Vagina (tissue), 2 donors: ENCODE measurements around the gene CRY1. TPM values are rescaled to one million over a fixed set of nuclear protein-coding genes. Genes with fewer than 3 reads are reported as not detected.

Experiments
- DNase-seq, 2 donors: peaks; one replicate each; pipeline ENCODE4 v3.0.0-alpha.2; 2017; ENCODE audit errors: extremely low spot score in 2 of 2
- H3K27ac ChIP-seq: fragments of 200-600 bp; sonication (generic); one replicate; pipeline ENCODE4 v1.5.1; 2019
- H3K27me3 ChIP-seq: fragments of 200-600 bp; sonication (generic); one replicate; pipeline ENCODE4 v1.5.1; 2019
- H3K36me3 ChIP-seq, 2 donors: fragments of 200-600 bp; sonication (generic); one replicate each; pipeline ENCODE4 v1.5.1; 2017 to 2019
- H3K4me1 ChIP-seq: fragments of 200-600 bp; sonication (generic); one replicate; pipeline ENCODE4 v1.5.1; 2019
- H3K4me3 ChIP-seq, 2 donors: fragments of 200-600 bp; sonication (generic); 1 replicate in 1 of 2; 2 replicates in 1 of 2; pipeline ENCODE4 v1.5.1; 2016 to 2019
- H3K9me3 ChIP-seq: fragments of 200-600 bp; sonication (generic); one replicate; pipeline ENCODE4 v1.5.1; 2019
- CTCF ChIP-seq, 3 experiments: fragments of 450-650 bp in 2 of 3; fragments of 200-600 bp in 1 of 3; sonication (generic) in 1 of 3; IDR thresholded peaks; one replicate each; pipeline ENCODE4 v1.5.1; 2017 to 2019; ENCODE audit warnings: antibody characterized with exemption in 3 of 3, mild to moderate bottlenecking in 2 of 3, moderate library complexity in 2 of 3
- POLR2A ChIP-seq, 2 donors: fragments of 450-650 bp; IDR thresholded peaks; one replicate each; pipeline ENCODE4 v1.6.1; 2017; ENCODE audit warnings: antibody characterized with exemption in 2 of 2, mild to moderate bottlenecking in 2 of 2, moderate library complexity in 2 of 2
- POLR2AphosphoS5 ChIP-seq, 2 donors: sonication (generic); formaldehyde crosslinking; IDR thresholded peaks; one replicate each; pipeline ENCODE4 v1.9.0; 2017; ENCODE audit warnings: antibody characterized with exemption in 2 of 2, mild to moderate bottlenecking in 2 of 2, low read depth in 1 of 2; ENCODE audit not compliant: insufficient read depth in 1 of 2
- intact Hi-C: fragments of 100-400 bp; cut with DNase I; formaldehyde crosslinking; loops from one replicate; pipeline ENCODE4 v1.15.1; 2023
- total RNA-seq: library from RNA; depleted of rRNA; stranded (reverse); fragments of >200 nt; gene quantifications from one replicate; pipeline ENCODE4 v1.2.3, GENCODE V29; 2016

CRY1 gene
- total RNA-seq, 1 donor from 2014 or later, result 18.7 TPM

- H3K4me1 ChIP-seq, result no peaks in the 10 kb centered on the region
- DNase-seq, result no peak
- TF ChIP-seq POLR2AphosphoS5 (IDR thresholded peaks at IDR 0.05; ENCODE audit: insufficient read depth in 1 of 2, low read depth in 1 of 2), result no peak
- TF ChIP-seq POLR2A (IDR thresholded peaks at IDR 0.05), result no peak
- TF ChIP-seq CTCF (IDR thresholded peaks at IDR 0.05), result no peak
- H3K27ac ChIP-seq, result no peak overlapping the region
- H3K4me3 ChIP-seq, result no peak overlapping the region
- no peaks in the 10 kb centered on the region for H3K27me3 ChIP-seq
- H3K36me3 ChIP-seq, result no peaks in the 10 kb centered on the region
- intact Hi-C loops, result no loop called here
- no peaks in the 10 kb centered on the region for H3K9me3 ChIP-seq
Measured at GRCh38 chr12:107066691-107067090, 26.7 kb downstream of the CRY1 start.

- no peak overlapping the region for H3K4me3 ChIP-seq
- H3K4me1 ChIP-seq, result no peaks in the 10 kb centered on the region
- no peaks in the 10 kb centered on the region for H3K36me3 ChIP-seq
- no peaks in the 10 kb centered on the region for H3K9me3 ChIP-seq
- intact Hi-C loops, result no loop called here
- TF ChIP-seq CTCF (IDR thresholded peaks at IDR 0.05) (no peak), POLR2AphosphoS5 (IDR thresholded peaks at IDR 0.05; ENCODE audit: insufficient read depth in 1 of 2, low read depth in 1 of 2) (no peak), POLR2A (IDR thresholded peaks at IDR 0.05) (no peak)
- H3K27ac ChIP-seq, result no peak overlapping the region
- H3K27me3 ChIP-seq, result no peaks in the 10 kb centered on the region
- DNase-seq, result no peak
Measured at GRCh38 chr12:107064687-107065086, 28.7 kb downstream of the CRY1 start.

GRCh38 chr12:107064243-107064642 is 29.1 kb downstream of the CRY1 start:
- intact Hi-C loops, result no loop called here
- Histone ChIP-seq H3K27me3 (no peaks in the 10 kb centered on the region), H3K4me3 (no peak overlapping the region), H3K4me1 (no peaks in the 10 kb centered on the region), H3K36me3 (no peaks in the 10 kb centered on the region), H3K27ac (no peak overlapping the region), H3K9me3 (no peaks in the 10 kb centered on the region)
- TF ChIP-seq CTCF (IDR thresholded peaks at IDR 0.05) (no peak), POLR2AphosphoS5 (IDR thresholded peaks at IDR 0.05; ENCODE audit: insufficient read depth in 1 of 2, low read depth in 1 of 2) (no peak), POLR2A (IDR thresholded peaks at IDR 0.05) (no peak)
- DNase-seq, result no peak

GRCh38 chr12:107058190-107058589 is 35.2 kb downstream of the CRY1 start:
- no peak for DNase-seq
- peaks cover 25% of the 10 kb centered on the region for H3K4me1 ChIP-seq
- intact Hi-C loops, result no loop called here
- no peaks in the 10 kb centered on the region for H3K36me3 ChIP-seq
- H3K4me3 ChIP-seq, result no peak overlapping the region
- H3K27me3 ChIP-seq, result no peaks in the 10 kb centered on the region
- peaks cover 8% of the 10 kb centered on the region for H3K9me3 ChIP-seq
- TF ChIP-seq POLR2A (IDR thresholded peaks at IDR 0.05), result no peak
- no peak for TF ChIP-seq POLR2AphosphoS5 (IDR thresholded peaks at IDR 0.05; ENCODE audit: insufficient read depth in 1 of 2, low read depth in 1 of 2)
- TF ChIP-seq CTCF (IDR thresholded peaks at IDR 0.05), result no peak
- no peak overlapping the region for H3K27ac ChIP-seq

GRCh38 chr12:107057071-107057834 is 36.1 kb downstream of the CRY1 start:
- H3K4me3 ChIP-seq, result no peak overlapping the region
- H3K27me3 ChIP-seq, result no peaks in the 10 kb centered on the region
- H3K9me3 ChIP-seq, result peaks cover 9% of the 10 kb centered on the region
- no peak for DNase-seq
- intact Hi-C loops, result no loop called here
- H3K36me3 ChIP-seq, result no peaks in the 10 kb centered on the region
- H3K4me1 ChIP-seq, result peaks cover 25% of the 10 kb centered on the region
- no peak for TF ChIP-seq POLR2A (IDR thresholded peaks at IDR 0.05)
- TF ChIP-seq POLR2AphosphoS5 (IDR thresholded peaks at IDR 0.05; ENCODE audit: insufficient read depth in 1 of 2, low read depth in 1 of 2), result no peak
- no peak for TF ChIP-seq CTCF (IDR thresholded peaks at IDR 0.05)
- H3K27ac ChIP-seq, result no peak overlapping the region
